Heart left ventricle (tissue), 16 donors: ENCODE measurements around the gene MZB1. TPM values are rescaled to one million over a fixed set of nuclear protein-coding genes. Genes with fewer than 3 reads are reported as not detected.
"Not testable (repeated sequence)": the region's sequence is repeated elsewhere in the genome, so short reads cannot be mapped to it uniquely, and the experiment has no call there.

Experiments used
- ATAC-seq, 4 donors: fragments of 200-7000 bp; cut with Tn5 transposase; one replicate each; pipeline ENCODE4 v1.9.1; 2020 to 2022; ENCODE audit warnings: moderate library complexity in 4 of 4, mild to moderate bottlenecking in 3 of 4, moderate number of reproducible peaks in 1 of 4
- DNase-seq, 5 donors: peaks; one replicate each; pipeline ENCODE4 v3.0.0-alpha.2; 2020
- H3K27ac ChIP-seq, 12 donors: fragments of 200-600 bp; sonication (generic) in 4 of 12; one replicate each; pipeline versions ENCODE4 v1.5.0 to v1.8.0; 2016 to 2022; ENCODE audit warnings: mild to moderate bottlenecking in 2 of 12
- H3K27me3 ChIP-seq, 9 donors: fragments of 200-600 bp; sonication (generic) in 2 of 9; one replicate each; pipeline versions ENCODE4 v1.5.1 to v1.8.0; 2016 to 2022; ENCODE audit warnings: mild to moderate bottlenecking in 3 of 9
- H3K36me3 ChIP-seq, 9 donors: fragments of 200-600 bp; sonication (generic) in 2 of 9; one replicate each; pipeline versions ENCODE4 v1.5.0 to v1.8.0; 2018 to 2022; ENCODE audit warnings: mild to moderate bottlenecking in 2 of 9
- H3K4me1 ChIP-seq, 12 donors: fragments of 200-600 bp; sonication (generic) in 4 of 12; one replicate each; pipeline versions ENCODE4 v1.5.0 to v1.8.0; 2016 to 2022; ENCODE audit warnings: mild to moderate bottlenecking in 3 of 12
- H3K4me3 ChIP-seq, 12 donors: fragments of 200-600 bp; sonication (generic) in 4 of 12; one replicate each; pipeline versions ENCODE4 v1.5.0 to v1.8.0; 2017 to 2022; ENCODE audit warnings: mild to moderate bottlenecking in 9 of 12, moderate library complexity in 4 of 12
- H3K9me3 ChIP-seq, 12 donors: fragments of 200-600 bp; sonication (generic) in 4 of 12; one replicate each; pipeline versions ENCODE4 v1.5.0 to v1.8.0; 2016 to 2022; ENCODE audit warnings: mild to moderate bottlenecking in 1 of 12
- CTCF ChIP-seq, 12 donors: fragments of 200-600 bp; sonication (generic) in 4 of 12; IDR thresholded peaks; one replicate each; pipeline versions ENCODE4 v1.5.0 to v1.8.0; 2018 to 2022; ENCODE audit warnings: antibody characterized with exemption in 12 of 12, mild to moderate bottlenecking in 5 of 12
- POLR2A ChIP-seq, 2 donors: fragments of 450-650 bp; IDR thresholded peaks; one replicate each; pipeline ENCODE4 v1.6.1; 2017; ENCODE audit warnings: antibody characterized with exemption in 2 of 2, mild to moderate bottlenecking in 2 of 2, moderate library complexity in 2 of 2
- WGBS, 4 donors: extraction: QIAGEN DNeasy Blood & Tissue Kit in 2 of 4; methylation state at CpG; one replicate each; pipeline versions ENCODE4 v1.1.5 to v1.1.7; 2013 to 2018; 5-methylcytosine and 5-hydroxymethylcytosine counted together
- intact Hi-C, 10 donors: fragments of 100-400 bp; cut with DNase I; formaldehyde crosslinking; loops; one replicate each; pipeline versions ENCODE4 v1.11.1 to v1.14.2; 2022
- polyA plus RNA-seq, 2 donors: library from polyadenylated mRNA; stranded (reverse); fragments of 200-250 nt; gene quantifications; one replicate each; pipeline ENCODE4 v1.2.3, GENCODE V29; 2013
- total RNA-seq, 9 donors: library from RNA; depleted of rRNA in 2 of 9; stranded (reverse); fragments of >200 nt in 2 of 9; fragmentation: NEBNext Ultra II Directional in 3 of 9; extraction: Animal tissue kit (Norgen Biotek cat#: 25700) in 3 of 9; gene quantifications; one replicate each; pipeline versions ENCODE4 v1.1.0 to v1.2.4, GENCODE V29; 2016 to 2023
- donor health status: ischemic (EF 13 %, LVEDD 7.1; RV severe dilation, severe dysfunction).
- donor health status: healthy with polysubstance abuse.
- donor health status: DM: no; HTN: yes; CAD: no.
- donor health status: DM: no; HTN: no; CAD: no.
- donor health status: ischemic (EF 25% LVEDD 6.9; RV normal size, moderate dysfunction).
- donor health status: ischemic (EF 25% LVEDD 5.7; RV mildly dilated, moderate dysfunction).
- donor health status: healthy.
- donor health status: DM: yes; HTN: yes; CAD: no.
- donor health status: ischemic (EF 35%, LVEDD 5.7; RV mildly dilated, moderate dysfunction).
- donor health status: nonischemic (EF 11% LVEDD 7.7; RV severe dilation, severe dysfunction).
- donor health status: DM: yes; HTN: yes; CAD: no.
- donor health status: PGD.
- donor health status: ischemic (EF 29% LVEDD 5.4; RV normal size, mild dysfunction).
- donor health status: nonischemic (EF 23%, LVEDD 6.1; RV moderate dilation, normal function).

The MZB1 gene
- total and polyA plus RNA-seq, 11 donors: 0.31 to 5.2 (median 0.81) TPM; not detected in 2

- WGBS, 4 donors: 71 to 85% (median 84%) methylated on average over 2 of the region's 2 CpGs
- Histone ChIP-seq H3K36me3 (peaks cover 0 to 58% (median 56%) of the 10 kb centered on the region in 9 donors), H3K9me3 (no peaks in the 10 kb centered on the region), H3K27ac (no peak overlapping the region), H3K4me3 (no peak overlapping the region), H3K4me1 (peaks cover 0 to 9% (median 0%) of the 10 kb centered on the region in 12 donors), H3K27me3 (no peaks in the 10 kb centered on the region)
- DNase-seq: no peak
- ATAC-seq: no peak
- intact Hi-C loops: no loop called here
- TF ChIP-seq POLR2A (IDR thresholded peaks at IDR 0.05) (no peak), CTCF (IDR thresholded peaks at IDR 0.05) (no peak)
Observed at GRCh38 chr5:139363937-139364336, 25.8 kb downstream of the MZB1 start.

GRCh38 chr5:139361835-139362429 is 27.8 kb downstream of the MZB1 start:
- intact Hi-C loops: no loop called here
- H3K4me1 ChIP-seq: peaks cover 0 to 12% (median 0%) of the 10 kb centered on the region in 12 donors
- no peak for ATAC-seq
- no peaks in the 10 kb centered on the region for H3K9me3 ChIP-seq
- H3K36me3 ChIP-seq: peaks cover 0 to 48% (median 38%) of the 10 kb centered on the region in 9 donors
- no peak overlapping the region for H3K27ac ChIP-seq
- no peak for TF ChIP-seq CTCF (IDR thresholded peaks at IDR 0.05)
- TF ChIP-seq POLR2A (IDR thresholded peaks at IDR 0.05): no peak
- H3K4me3 ChIP-seq: no peak overlapping the region
- H3K27me3 ChIP-seq: no peaks in the 10 kb centered on the region
- DNase-seq: no peak
- WGBS, 4 donors: 81 to 84% (median 83%) methylated on average over 6 of the region's 6 CpGs

- Histone ChIP-seq H3K27ac (no peak overlapping the region), H3K9me3 (no peaks in the 10 kb centered on the region), H3K27me3 (no peaks in the 10 kb centered on the region), H3K36me3 (peaks cover 0 to 33% (median 22%) of the 10 kb centered on the region in 9 donors), H3K4me1 (peaks cover 0 to 20% (median 0%) of the 10 kb centered on the region in 12 donors), H3K4me3 (no peak overlapping the region)
- 91 to 97% (median 94%) methylated on average over 4 of the region's 4 CpGs for WGBS, 4 donors
- ATAC-seq (no peak), DNase-seq (no peak)
- TF ChIP-seq POLR2A (IDR thresholded peaks at IDR 0.05) (no peak), CTCF (IDR thresholded peaks at IDR 0.05) (no peak)
- intact Hi-C loops: no loop called here
Observed at GRCh38 chr5:139360384-139360783, 29.3 kb downstream of the MZB1 start.

- peaks cover 0 to 25% (median 2%) of the 10 kb centered on the region in 12 donors for H3K4me1 ChIP-seq
- intact Hi-C loops: no loop called here
Observed at GRCh38 chr5:139358064-139358463, 31.6 kb downstream of the MZB1 start.

GRCh38 chr5:139355900-139356299 is 33.8 kb downstream of the MZB1 start:
- ATAC-seq, DNase-seq, intact Hi-C loops, H3K27ac ChIP-seq, H3K4me3 ChIP-seq, H3K9me3 ChIP-seq, H3K27me3 ChIP-seq: not testable (repeated sequence)
- peaks cover 0 to 43% (median 8%) of the 10 kb centered on the region in 12 donors for H3K4me1 ChIP-seq
- H3K36me3 ChIP-seq: peaks cover 0 to 21% (median 6%) of the 10 kb centered on the region in 9 donors
- WGBS, 4 donors: 95% methylated on average over 8 of the region's 8 CpGs

More at GRCh38 chr5:139358064-139358463, 31.6 kb downstream of the MZB1 start:
- peaks cover 0 to 7% (median 0%) of the 10 kb centered on the region in 12 donors for H3K9me3 ChIP-seq
- DNase-seq (no peak), ATAC-seq (no peak)
- H3K27ac ChIP-seq: no peak overlapping the region
- H3K36me3 ChIP-seq: peaks cover 0 to 21% (median 6%) of the 10 kb centered on the region in 9 donors
- no peak overlapping the region for H3K4me3 ChIP-seq
- H3K27me3 ChIP-seq: no peaks in the 10 kb centered on the region
- TF ChIP-seq POLR2A (IDR thresholded peaks at IDR 0.05): no peak
- no peak for TF ChIP-seq CTCF (IDR thresholded peaks at IDR 0.05)
